M059J (cell line): Measurements from ENCODE around the gene TMEM186. TPM values are rescaled to one million over a fixed set of nuclear protein-coding genes. Genes with fewer than 3 reads are reported as not detected.
"Not testable (repeated sequence)": the region's sequence is repeated elsewhere in the genome, so short reads cannot be mapped to it uniquely, and the experiment has no call there.

Experiments
- DNase-seq: peaks from one replicate; pipeline ENCODE4 v3.0.0-alpha.2; 2012; ENCODE audit warnings: low read depth
- total RNA-seq: library from RNA; depleted of rRNA; stranded (reverse); fragments of >200 nt; shearing (Covaris generic); gene quantifications from 2 replicates; pipeline ENCODE4 v1.2.3, GENCODE V29; 2014; rRNA removed

Gene TMEM186
- total RNA-seq = 7.1 TPM in 2 replicates

GRCh38 chr16:8797364-8798173, at the start of gene TMEM186, which contains the start of gene PMM2:
TMEM186 (minus strand) TSS chr16:8797639; CDS start chr16:8797614, 25 bp downstream.
PMM2 (plus strand) TSS chr16:8797839; CDS start chr16:8797883, 44 bp downstream.
- DNase-seq = peak; percentile 97

GRCh38 chr16:8847145-8847544, 49.7 kb upstream of the TMEM186 start:
- DNase-seq = no peak

GRCh38 chr16:8846401-8846932, 49.0 kb upstream of the TMEM186 start:
- DNase-seq = no peak

- no peak for DNase-seq
Observed at GRCh38 chr16:8845699-8846298, 48.4 kb upstream of the TMEM186 start.

GRCh38 chr16:8843296-8843695, 45.9 kb upstream of the TMEM186 start:
- not testable (repeated sequence) for DNase-seq

GRCh38 chr16:8842016-8842415, 44.6 kb upstream of the TMEM186 start:
- not testable (repeated sequence) for DNase-seq

- not testable (repeated sequence) for DNase-seq
Observed at GRCh38 chr16:8837594-8837993, 40.2 kb upstream of the TMEM186 start.

- DNase-seq = not testable (repeated sequence)
Observed at GRCh38 chr16:8836797-8837196, 39.4 kb upstream of the TMEM186 start.

GRCh38 chr16:8832717-8833105, 35.3 kb upstream of the TMEM186 start:
- no peak for DNase-seq

- no peak for DNase-seq
Observed at GRCh38 chr16:8831871-8832716, 34.7 kb upstream of the TMEM186 start.

GRCh38 chr16:8831450-8831849, 34.0 kb upstream of the TMEM186 start:
- DNase-seq = no peak

GRCh38 chr16:8828541-8829165, 31.2 kb upstream of the TMEM186 start:
- no peak for DNase-seq

GRCh38 chr16:8826278-8826879, 28.9 kb upstream of the TMEM186 start:
- no peak for DNase-seq

GRCh38 chr16:8822403-8822802, 25.0 kb upstream of the TMEM186 start:
- no peak for DNase-seq

- DNase-seq = no peak
Observed at GRCh38 chr16:8819411-8820034, 22.1 kb upstream of the TMEM186 start.

GRCh38 chr16:8818504-8819270, 21.2 kb upstream of the TMEM186 start:
- DNase-seq = no peak

- DNase-seq = no peak
Observed at GRCh38 chr16:8816967-8817655, 19.7 kb upstream of the TMEM186 start.

- no peak for DNase-seq
Observed at GRCh38 chr16:8814095-8814806, 16.8 kb upstream of the TMEM186 start.
